ENCODE results near the gene CD82. TPM values are rescaled to one million over a fixed set of nuclear protein-coding genes. Genes with fewer than 3 reads are reported as not detected.
"Not testable (repeated sequence)": the region's sequence is repeated elsewhere in the genome, so short reads cannot be mapped to it uniquely, and the experiment has no call there.

Gene CD82
- total RNA-seq, 1 donor from 2014 or later = 8.8 TPM

DNA sequence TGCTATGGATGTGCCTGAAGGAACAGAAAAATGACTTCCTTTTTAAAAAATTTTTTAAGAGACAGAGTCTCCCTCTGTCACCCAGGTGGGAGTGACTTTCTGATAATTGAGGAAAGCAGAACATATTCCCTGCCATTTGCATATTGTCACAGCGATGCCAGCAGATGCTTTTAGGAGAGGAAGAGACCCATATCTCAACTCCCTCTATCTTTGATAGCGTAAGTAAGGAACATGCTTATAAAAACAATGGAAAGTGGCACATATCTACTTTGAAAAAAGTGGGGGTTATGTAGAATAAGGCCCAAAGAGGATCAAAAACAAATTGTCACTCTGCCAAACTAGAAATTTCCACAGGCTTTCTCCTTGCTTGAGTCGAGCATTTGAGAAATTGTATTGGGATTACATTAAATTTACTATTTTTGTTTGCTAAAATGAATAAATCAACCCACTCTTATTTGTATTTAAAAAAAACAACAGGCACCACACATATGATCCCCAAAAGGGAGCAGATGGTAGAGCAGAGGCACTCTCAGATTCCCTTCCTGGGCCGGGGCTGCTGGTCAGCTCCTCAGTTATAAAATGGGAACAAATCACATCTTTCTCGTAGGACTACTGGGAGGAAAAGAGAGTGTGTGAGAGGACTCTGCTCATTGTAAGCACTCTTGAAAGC, 92.5 kb downstream of the CD82 start:
- H3K27ac Mint-ChIP-seq = no peak overlapping the region
- peaks cover 11% of the 10 kb centered on the region for H3K9me3 Mint-ChIP-seq
- Histone ChIP-seq H3K4me2 (no peak overlapping the region), H3K9me3 (ENCODE audit: low read depth) (no peaks in the 10 kb centered on the region), H3K9ac (no peak overlapping the region), H3K4me3 (no peak overlapping the region), H4K20me1 (ENCODE audit: low read depth) (no peaks in the 10 kb centered on the region), H3K27me3 (no peaks in the 10 kb centered on the region), H2AFZ (replicated peaks) (no peak overlapping the region), H3K36me3 (no peaks in the 10 kb centered on the region), H3F3A (ENCODE audit: low read depth) (no peaks in the 10 kb centered on the region), H3K4me1 (no peaks in the 10 kb centered on the region), H3K79me2 (ENCODE audit: low read depth) (no peaks in the 10 kb centered on the region), H3K27ac (no peak overlapping the region)
- peaks cover 2% of the 10 kb centered on the region for H3K36me3 Mint-ChIP-seq
- H3K4me3 Mint-ChIP-seq = no peak overlapping the region
- TF ChIP-seq EZH2phosphoT487 (IDR thresholded peaks at IDR 0.05) (no peak), EZH2 (IDR thresholded peaks at IDR 0.05) (no peak)
- TF ChIP-seq, protein P1, sequence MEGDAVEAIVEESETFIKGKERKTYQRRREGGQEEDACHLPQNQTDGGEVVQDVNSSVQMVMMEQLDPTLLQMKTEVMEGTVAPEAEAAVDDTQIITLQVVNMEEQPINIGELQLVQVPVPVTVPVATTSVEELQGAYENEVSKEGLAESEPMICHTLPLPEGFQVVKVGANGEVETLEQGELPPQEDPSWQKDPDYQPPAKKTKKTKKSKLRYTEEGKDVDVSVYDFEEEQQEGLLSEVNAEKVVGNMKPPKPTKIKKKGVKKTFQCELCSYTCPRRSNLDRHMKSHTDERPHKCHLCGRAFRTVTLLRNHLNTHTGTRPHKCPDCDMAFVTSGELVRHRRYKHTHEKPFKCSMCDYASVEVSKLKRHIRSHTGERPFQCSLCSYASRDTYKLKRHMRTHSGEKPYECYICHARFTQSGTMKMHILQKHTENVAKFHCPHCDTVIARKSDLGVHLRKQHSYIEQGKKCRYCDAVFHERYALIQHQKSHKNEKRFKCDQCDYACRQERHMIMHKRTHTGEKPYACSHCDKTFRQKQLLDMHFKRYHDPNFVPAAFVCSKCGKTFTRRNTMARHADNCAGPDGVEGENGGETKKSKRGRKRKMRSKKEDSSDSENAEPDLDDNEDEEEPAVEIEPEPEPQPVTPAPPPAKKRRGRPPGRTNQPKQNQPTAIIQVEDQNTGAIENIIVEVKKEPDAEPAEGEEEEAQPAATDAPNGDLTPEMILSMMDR (IDR thresholded peaks at IDR 0.05) = no peak
- H3K4me1 Mint-ChIP-seq = peaks cover 20% of the 10 kb centered on the region
- no peak for DNase-seq (ENCODE audit: low spot score)
- peaks cover 8% of the 10 kb centered on the region for H3K27me3 Mint-ChIP-seq (ENCODE audit: insufficient read depth, low read depth)

DNA sequence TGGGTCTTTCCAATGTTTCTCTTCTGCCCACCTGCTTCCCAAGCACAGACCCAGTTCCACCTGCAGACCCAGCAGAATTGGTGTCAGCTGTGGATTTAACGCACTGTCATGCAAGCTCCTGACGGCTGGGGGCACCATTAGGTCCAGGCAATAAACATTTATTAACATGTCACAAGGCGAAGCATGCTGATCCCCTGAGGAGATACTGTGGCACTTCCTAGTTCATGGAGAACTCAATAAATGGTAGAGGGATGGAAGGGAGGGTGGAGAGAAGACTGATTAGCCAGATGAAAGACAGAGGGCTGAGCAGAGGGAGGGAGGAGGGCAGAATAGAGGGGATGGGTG, 93.0 kb downstream of the CD82 start:
- H3K4me1 Mint-ChIP-seq = peaks cover 20% of the 10 kb centered on the region
- no peaks in the 10 kb centered on the region for H3K27me3 ChIP-seq
- peak; percentile 35 for DNase-seq (ENCODE audit: low spot score)

DNA sequence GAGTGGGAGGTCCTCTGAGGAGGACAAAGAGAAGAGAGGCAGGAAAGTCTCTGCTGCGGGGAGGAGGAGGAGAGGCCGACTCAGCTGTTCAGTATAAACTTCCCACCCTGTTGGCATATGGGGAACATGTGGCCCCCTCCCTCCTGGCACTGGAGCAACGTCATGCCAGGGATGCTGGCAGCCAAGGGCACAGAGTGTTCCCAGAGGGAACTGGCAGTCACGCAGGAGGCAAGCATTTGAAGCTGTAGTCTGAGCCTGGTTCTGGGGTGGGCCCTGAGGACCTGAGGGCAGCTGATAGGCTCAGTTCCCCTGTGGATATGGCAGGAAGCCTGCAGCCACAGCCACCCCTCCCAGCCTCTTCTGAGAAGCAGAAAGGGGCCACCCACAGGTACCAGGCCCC, 94.2 kb downstream of the CD82 start:
- Mint-ChIP-seq H3K27me3 (ENCODE audit: insufficient read depth, low read depth) (peaks cover 7% of the 10 kb centered on the region), H3K9me3 (peaks cover 11% of the 10 kb centered on the region), H3K4me1 (peaks cover 18% of the 10 kb centered on the region), H3K27ac (no peak overlapping the region), H3K4me3 (no peak overlapping the region), H3K36me3 (peaks cover 2% of the 10 kb centered on the region)
- H3K4me3 ChIP-seq = no peak overlapping the region
- H2AFZ ChIP-seq (replicated peaks) = no peak overlapping the region
- H3K9ac ChIP-seq = no peak overlapping the region
- H3K4me2 ChIP-seq = no peak overlapping the region
- H3K36me3 ChIP-seq = no peaks in the 10 kb centered on the region
- no peaks in the 10 kb centered on the region for H4K20me1 ChIP-seq (ENCODE audit: low read depth)
- no peak for TF ChIP-seq EZH2phosphoT487 (IDR thresholded peaks at IDR 0.05)
- TF ChIP-seq, protein P1 (IDR thresholded peaks at IDR 0.05) = no peak
- no peak for TF ChIP-seq EZH2 (IDR thresholded peaks at IDR 0.05)
- H3K9me3 ChIP-seq (ENCODE audit: low read depth) = no peaks in the 10 kb centered on the region
- DNase-seq (ENCODE audit: low spot score) = no peak
- no peak overlapping the region for H3K27ac ChIP-seq
- no peaks in the 10 kb centered on the region for H3K79me2 ChIP-seq (ENCODE audit: low read depth)
- H3K4me1 ChIP-seq = no peaks in the 10 kb centered on the region
- H3K27me3 ChIP-seq = no peaks in the 10 kb centered on the region
- no peaks in the 10 kb centered on the region for H3F3A ChIP-seq (ENCODE audit: low read depth)

More for the DNA sequence above, 93.0 kb downstream of the CD82 start:
- Mint-ChIP-seq H3K27me3 (ENCODE audit: insufficient read depth, low read depth) (peaks cover 7% of the 10 kb centered on the region), H3K27ac (no peak overlapping the region), H3K36me3 (peaks cover 2% of the 10 kb centered on the region), H3K4me3 (no peak overlapping the region), H3K9me3 (peaks cover 11% of the 10 kb centered on the region)
- no peaks in the 10 kb centered on the region for H3F3A ChIP-seq (ENCODE audit: low read depth)
- no peaks in the 10 kb centered on the region for H3K36me3 ChIP-seq
- H4K20me1 ChIP-seq (ENCODE audit: low read depth) = no peaks in the 10 kb centered on the region
- H3K9me3 ChIP-seq (ENCODE audit: low read depth) = no peaks in the 10 kb centered on the region
- H3K27ac ChIP-seq = no peak overlapping the region
- H3K9ac ChIP-seq = no peak overlapping the region
- TF ChIP-seq EZH2phosphoT487 (IDR thresholded peaks at IDR 0.05) = no peak
- TF ChIP-seq EZH2 (IDR thresholded peaks at IDR 0.05) = no peak
- TF ChIP-seq, protein P1 (IDR thresholded peaks at IDR 0.05) = peak; percentile 45
- no peaks in the 10 kb centered on the region for H3K79me2 ChIP-seq (ENCODE audit: low read depth)
- H2AFZ ChIP-seq (replicated peaks) = no peak overlapping the region
- no peaks in the 10 kb centered on the region for H3K4me1 ChIP-seq
- no peak overlapping the region for H3K4me2 ChIP-seq
- no peak overlapping the region for H3K4me3 ChIP-seq

DNA sequence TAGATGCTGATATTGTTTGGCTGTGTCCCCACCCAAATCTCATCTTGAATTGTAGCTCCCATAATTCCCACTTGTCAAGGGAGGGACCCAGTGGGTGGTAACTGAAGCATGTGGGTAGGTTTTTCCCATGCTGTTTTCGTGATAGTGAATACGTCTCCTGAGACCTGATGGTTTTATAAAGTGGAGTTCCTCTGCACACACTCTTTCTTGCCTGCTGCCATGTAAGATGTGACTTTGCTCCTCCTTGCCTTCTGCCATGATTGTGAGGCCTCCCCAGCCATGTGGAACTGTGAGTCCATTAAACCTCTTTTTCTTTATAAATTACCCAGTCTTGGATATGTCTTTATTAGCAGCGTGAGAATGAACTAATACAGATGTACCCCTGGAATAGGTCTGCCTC, 95.1 kb downstream of the CD82 start:
- not testable (repeated sequence) for H3K4me2 ChIP-seq; H3K79me2 ChIP-seq (ENCODE audit: low read depth); H3K27ac ChIP-seq; H3K4me3 ChIP-seq; H3K9ac ChIP-seq; H3K4me3 Mint-ChIP-seq; H3K4me1 ChIP-seq; DNase-seq (ENCODE audit: low spot score); H3K36me3 Mint-ChIP-seq; H4K20me1 ChIP-seq (ENCODE audit: low read depth); H3K36me3 ChIP-seq; H2AFZ ChIP-seq (replicated peaks); H3F3A ChIP-seq (ENCODE audit: low read depth); H3K27me3 ChIP-seq; H3K9me3 ChIP-seq (ENCODE audit: low read depth)
- Mint-ChIP-seq H3K9me3 (peaks cover 13% of the 10 kb centered on the region), H3K27me3 (ENCODE audit: insufficient read depth, low read depth) (peaks cover 10% of the 10 kb centered on the region), H3K27ac (peak overlapping the region; percentile 79), H3K4me1 (peaks cover 17% of the 10 kb centered on the region)
